CD4-positive, CD25-positive, alpha-beta regulatory T cell (primary cell): ENCODE measurements around the gene FGF8. TPM values are rescaled to one million over a fixed set of nuclear protein-coding genes. Genes with fewer than 3 reads are reported as not detected.

Experiments
- polyA plus RNA-seq, 4 donors: library from polyadenylated mRNA; unstranded; fragments of 300-500 nt; fragmentation: Illumina TruSeq; gene quantifications; one replicate each; pipeline ENCODE4 v1.2.3, GENCODE V29; 2021
- total RNA-seq: library from RNA; stranded (reverse); gene quantifications from one replicate; pipeline ENCODE4 v1.2.3, GENCODE V29; 2022

The FGF8 gene
- total and polyA plus RNA-seq, 5 donors from 2014 or later: not detected

Other genes starting within 250 kb of the FGF8 start
- gene POLL, start 187.9 kb downstream of the FGF8 start, total RNA-seq: 21.7 TPM
- gene POLL, start 187.9 kb downstream of the FGF8 start, polyA plus RNA-seq: 10 to 100 TPM; 12.6 to 16.8 (median 15.0) TPM
- not detected for gene DPCD, start 187.8 kb downstream of the FGF8 start, total RNA-seq
- gene DPCD, start 187.8 kb downstream of the FGF8 start, polyA plus RNA-seq: 1 to 10 TPM in 3 of 4 donors, under 1 TPM in 1; 0.99 to 1.7 (median 1.1) TPM
- gene FBXW4, start 80.9 kb downstream of the FGF8 start, total RNA-seq: 70.9 TPM
- gene FBXW4, start 80.9 kb downstream of the FGF8 start, polyA plus RNA-seq: 1 to 10 TPM; 3.5 to 9.0 (median 5.8) TPM
- gene NPM3, start 7.3 kb upstream of the FGF8 start, total RNA-seq: 7.3 TPM
- gene NPM3, start 7.3 kb upstream of the FGF8 start, polyA plus RNA-seq: 1 to 10 TPM; 3.1 to 4.5 (median 3.1) TPM
- 442 TPM for gene OGA, start 42.3 kb upstream of the FGF8 start, total RNA-seq
- gene OGA, start 42.3 kb upstream of the FGF8 start, polyA plus RNA-seq: 10 to 100 TPM; 36.7 to 42.2 (median 41.3) TPM
- 1.6 TPM for gene KCNIP2, start 67.7 kb upstream of the FGF8 start, total RNA-seq
- gene KCNIP2, start 67.7 kb upstream of the FGF8 start, polyA plus RNA-seq: under 1 TPM in 1 of 4 donors, not detected in 3; 0.08 TPM